Sigmoid colon (tissue), 3 donors: Measurements from ENCODE around the gene FBXO42.

Experiments used
- CTCF ChIP-seq, 4 experiments: fragments of 450-650 bp in 3 of 4; fragments of 200-600 bp in 1 of 4; IDR thresholded peaks; one replicate each; pipeline ENCODE4 v1.5.1; 2016 to 2019; ENCODE audit warnings: antibody characterized with exemption in 4 of 4, mild to moderate bottlenecking in 3 of 4, moderate library complexity in 2 of 4
- POLR2A ChIP-seq, 2 donors: fragments of 450-650 bp; IDR thresholded peaks; one replicate each; pipeline ENCODE4 v1.6.1; 2016; ENCODE audit warnings: antibody characterized with exemption in 2 of 2, mild to moderate bottlenecking in 2 of 2, moderate library complexity in 2 of 2

- TF ChIP-seq POLR2A (IDR thresholded peaks at IDR 0.05) (no peak), CTCF (IDR thresholded peaks at IDR 0.05) (no peak)
Observed at GRCh38 chr1:16237343-16237830, 114.9 kb downstream of the FBXO42 start.
